WI38 (cell line): ENCODE measurements around the gene PRKX.
"Not testable (repeated sequence)": the region's sequence is repeated elsewhere in the genome, so short reads cannot be mapped to it uniquely, and the experiment has no call there.

Source experiments
- H3K4me3 ChIP-seq: 2 replicates; pipeline ENCODE4 v1.5.1; 2011; ENCODE audit warnings: low read depth, mild to moderate bottlenecking, control low read depth, low read length
- CTCF ChIP-seq: IDR thresholded peaks from 2 replicates; pipeline ENCODE4 v1.5.1; 2012; ENCODE audit warnings: low read depth, mild to moderate bottlenecking, control low read depth, low read length

The PRKX gene

GRCh38 chrX:3712051-3712869 lies 1.2 kb downstream of the PRKX start:
- no peak for TF ChIP-seq CTCF
- peak overlapping the region; percentile 67 for H3K4me3 ChIP-seq

- H3K4me3 ChIP-seq = peak overlapping the region; percentile 67
Observed at GRCh38 chrX:3711331-3711917, 2.0 kb downstream of the PRKX start.

GRCh38 chrX:3707673-3708274 lies 5.7 kb downstream of the PRKX start:
- not testable (repeated sequence) for H3K4me3 ChIP-seq

More at GRCh38 chrX:3711331-3711917, 2.0 kb downstream of the PRKX start:
- TF ChIP-seq CTCF = no peak

GRCh38 chrX:3706481-3706880 lies 7.0 kb downstream of the PRKX start:
- no peak for TF ChIP-seq CTCF
- H3K4me3 ChIP-seq = no peak overlapping the region

GRCh38 chrX:3703251-3703650 lies 10.2 kb downstream of the PRKX start:
- not testable (repeated sequence) for H3K4me3 ChIP-seq

- not testable (repeated sequence) for H3K4me3 ChIP-seq
Observed at GRCh38 chrX:3702095-3702494, 11.4 kb downstream of the PRKX start.

- not testable (repeated sequence) for H3K4me3 ChIP-seq
Observed at GRCh38 chrX:3701445-3701928, 12.0 kb downstream of the PRKX start.

GRCh38 chrX:3699821-3700381 lies 13.5 kb downstream of the PRKX start:
- TF ChIP-seq CTCF = no peak
- H3K4me3 ChIP-seq = no peak overlapping the region

- no peak for TF ChIP-seq CTCF
- H3K4me3 ChIP-seq = no peak overlapping the region
Observed at GRCh38 chrX:3697701-3698279, 15.7 kb downstream of the PRKX start.
